ENCODE data around the gene MRPS24. TPM values are rescaled to one million over a fixed set of nuclear protein-coding genes. Genes with fewer than 3 reads are reported as not detected.

MRPS24 gene
- total RNA-seq, 1 donor from 2014 or later = 49.6 TPM

- DNase-seq (ENCODE audit: low read depth in 2 of 2) = peak in 1 of 2 donors; percentile 39
These were observed 8.9 kb upstream of the MRPS24 start for GRCh38 chr7:43877968-43878864.

- no peak for DNase-seq (ENCODE audit: low read depth in 2 of 2)
These were observed 7.8 kb upstream of the MRPS24 start for GRCh38 chr7:43876976-43877745.

- no peak for DNase-seq (ENCODE audit: low read depth in 2 of 2)
These were observed 6.9 kb upstream of the MRPS24 start for GRCh38 chr7:43876241-43876640.

- DNase-seq (ENCODE audit: low read depth in 2 of 2) = peak in 1 of 2 donors; percentile 23
These were observed 4.0 kb upstream of the MRPS24 start for GRCh38 chr7:43873300-43873699.

GRCh38 chr7:43872406-43873110 lies 3.2 kb upstream of the MRPS24 start:
- DNase-seq (ENCODE audit: low read depth in 2 of 2) = peak in 1 of 2 donors; percentile 57

GRCh38 chr7:43871064-43871463 lies 1.7 kb upstream of the MRPS24 start:
- no peak for DNase-seq (ENCODE audit: low read depth in 2 of 2)

GRCh38 chr7:43870316-43870715 lies 999 bp upstream of the MRPS24 start:
- peak in 1 of 2 donors; percentile 13 for DNase-seq (ENCODE audit: low read depth in 2 of 2)

- peak in 1 of 2 donors; percentile 47 for DNase-seq (ENCODE audit: low read depth in 2 of 2)
These were observed 537 bp upstream of the MRPS24 start for GRCh38 chr7:43869867-43870240.

GRCh38 chr7:43868681-43869005 lies 674 bp downstream of the MRPS24 start:
- no peak for DNase-seq (ENCODE audit: low read depth in 2 of 2)

- no peak for DNase-seq (ENCODE audit: low read depth in 2 of 2)
These were observed 1.1 kb downstream of the MRPS24 start for GRCh38 chr7:43868181-43868580.

- DNase-seq (ENCODE audit: low read depth in 2 of 2) = no peak
These were observed 4.0 kb downstream of the MRPS24 start for GRCh38 chr7:43865277-43865676.

- DNase-seq (ENCODE audit: low read depth in 2 of 2) = no peak
These were observed 5.2 kb downstream of the MRPS24 start for GRCh38 chr7:43864126-43864525.

GRCh38 chr7:43856996-43857395 lies 12.3 kb downstream of the MRPS24 start:
- DNase-seq (ENCODE audit: low read depth in 2 of 2) = no peak

GRCh38 chr7:43856316-43856715 lies 13.0 kb downstream of the MRPS24 start:
- DNase-seq (ENCODE audit: low read depth in 2 of 2) = no peak

- no peak for DNase-seq (ENCODE audit: low read depth in 2 of 2)
These were observed 14.1 kb downstream of the MRPS24 start for GRCh38 chr7:43855176-43855575.

GRCh38 chr7:43851805-43852204 lies 17.5 kb downstream of the MRPS24 start:
- DNase-seq (ENCODE audit: low read depth in 2 of 2) = no peak

GRCh38 chr7:43850348-43851116 lies 18.8 kb downstream of the MRPS24 start:
- no peak for DNase-seq (ENCODE audit: low read depth in 2 of 2)

GRCh38 chr7:43849047-43849446 lies 20.3 kb downstream of the MRPS24 start:
- no peak for DNase-seq (ENCODE audit: low read depth in 2 of 2)

GRCh38 chr7:43847496-43847895 lies 21.8 kb downstream of the MRPS24 start:
- peak in 1 of 2 donors; percentile 8 for DNase-seq (ENCODE audit: low read depth in 2 of 2)

GRCh38 chr7:43844662-43845061 lies 24.7 kb downstream of the MRPS24 start:
- no peak for DNase-seq (ENCODE audit: low read depth in 2 of 2)

GRCh38 chr7:43844257-43844656 lies 25.1 kb downstream of the MRPS24 start:
- no peak for DNase-seq (ENCODE audit: low read depth in 2 of 2)
